Common myeloid progenitor, CD34-positive (primary cell): ENCODE measurements around the gene OBSCN.

Source experiments
- CTCF ChIA-PET: fragments of 350-600 bp; sonication (Branson Sonifier 250); formaldehyde crosslinking; loops from one replicate; lab custom pipeline; 2021; ENCODE audit warnings: antibody characterized with exemption; lab: Charles Lee
- POLR2A ChIA-PET: fragments of 350-600 bp; sonication (Branson Sonifier 250); formaldehyde crosslinking; loops from one replicate; lab custom pipeline; 2021; ENCODE audit warnings: antibody characterized with exemption; lab: Charles Lee
- DNase-seq, 3 donors: peaks; one replicate each; pipeline versions ENCODE4 v3.0.0 to v3.0.0-alpha.2; 2013
- H3K27ac ChIP-seq, 2 experiments: 1 replicate in 1 of 2; 2 replicates in 1 of 2; pipeline ENCODE4 v1.7.0; 2013; ENCODE audit warnings: inconsistent platforms in 2 of 2, low read length in 2 of 2, mild to moderate bottlenecking in 2 of 2, low read depth in 1 of 2, moderate library complexity in 1 of 2; ENCODE audit not compliant: severe bottlenecking in 2 of 2, insufficient read depth in 1 of 2, poor library complexity in 1 of 2
- H3K27me3 ChIP-seq, 5 experiments: replicated peaks in 2 of 5; 1 replicate in 3 of 5; 2 replicates in 2 of 5; pipeline versions ENCODE4 v1.6.1 to v1.7.0; 2013; ENCODE audit warnings: low read length in 4 of 5, mild to moderate bottlenecking in 2 of 5, moderate library complexity in 2 of 5, inconsistent platforms in 1 of 5; ENCODE audit not compliant: insufficient read depth in 5 of 5, control insufficient read depth in 4 of 5
- H3K36me3 ChIP-seq, 4 experiments: 1 replicate in 2 of 4; 2 replicates in 2 of 4; pipeline versions ENCODE4 v1.6.1 to v1.7.0; 2013; ENCODE audit warnings: low read length in 3 of 4, control low read depth in 1 of 4, mild to moderate bottlenecking in 1 of 4; ENCODE audit not compliant: control insufficient read depth in 4 of 4, insufficient read depth in 4 of 4
- H3K4me1 ChIP-seq, 4 experiments: 1 replicate in 3 of 4; 2 replicates in 1 of 4; pipeline versions ENCODE4 v1.6.1 to v1.7.1; 2013; ENCODE audit warnings: low read length in 3 of 4, mild to moderate bottlenecking in 3 of 4, control low read depth in 1 of 4, inconsistent platforms in 1 of 4, moderate library complexity in 1 of 4; ENCODE audit not compliant: control insufficient read depth in 4 of 4, insufficient read depth in 4 of 4; ENCODE audit errors: control extremely low read depth in 1 of 4
- H3K4me3 ChIP-seq, 7 experiments: 1 replicate in 4 of 7; 2 replicates in 3 of 7; pipeline versions ENCODE4 v1.5.1 to v1.7.0; 2013; ENCODE audit warnings: mild to moderate bottlenecking in 7 of 7, low read length in 6 of 7, moderate library complexity in 6 of 7, inconsistent platforms in 2 of 7, low read depth in 2 of 7, control low read depth in 1 of 7; ENCODE audit not compliant: insufficient read depth in 4 of 7, control insufficient read depth in 1 of 7; ENCODE audit errors: extremely low read depth in 1 of 7
- H3K9me3 ChIP-seq, 5 experiments: 1 replicate in 4 of 5; 2 replicates in 1 of 5; pipeline versions ENCODE4 v1.6.1 to v1.7.1; 2013; ENCODE audit warnings: low read length in 4 of 5, mild to moderate bottlenecking in 2 of 5, inconsistent platforms in 1 of 5, low read depth in 1 of 5, moderate library complexity in 1 of 5; ENCODE audit not compliant: control insufficient read depth in 4 of 5, insufficient read depth in 2 of 5; ENCODE audit errors: control extremely low read depth in 1 of 5
- WGBS: methylation state at CpG from one replicate; pipeline ENCODE4 v1.1.5; 2013; ENCODE audit not compliant: insufficient coverage; 5-methylcytosine and 5-hydroxymethylcytosine counted together

OBSCN gene

GRCh38 chr1:228316589-228317387 is 108.9 kb downstream of the OBSCN start:
- Histone ChIP-seq H3K9me3 (peaks cover 0 to 16% (median 12%) of the 10 kb centered on the region in 5 experiments), H3K27ac (no peak overlapping the region), H3K4me1 (no peaks in the 10 kb centered on the region), H3K27me3 (no peaks in the 10 kb centered on the region), H3K36me3 (peaks cover 6 to 68% (median 30%) of the 10 kb centered on the region in 4 experiments), H3K4me3 (no peak overlapping the region)
- ChIA-PET POLR2A (no interaction called here), CTCF (no interaction called here)
- WGBS, result 94% methylated on average over 46 of the region's 47 CpGs
- DNase-seq, result no peak

GRCh38 chr1:228317411-228317828 is 109.6 kb downstream of the OBSCN start:
- ChIA-PET POLR2A (no interaction called here), CTCF (no interaction called here)
- H3K4me3 ChIP-seq, result no peak overlapping the region
- peaks cover 9 to 69% (median 31%) of the 10 kb centered on the region in 4 experiments for H3K36me3 ChIP-seq
- peaks cover 0 to 10% (median 6%) of the 10 kb centered on the region in 5 experiments for H3K9me3 ChIP-seq
- DNase-seq, result no peak
- H3K27me3 ChIP-seq, result no peaks in the 10 kb centered on the region
- H3K4me1 ChIP-seq, result no peaks in the 10 kb centered on the region
- H3K27ac ChIP-seq, result no peak overlapping the region
- 95% methylated on average over 8 of the region's 14 CpGs for WGBS

DNA sequence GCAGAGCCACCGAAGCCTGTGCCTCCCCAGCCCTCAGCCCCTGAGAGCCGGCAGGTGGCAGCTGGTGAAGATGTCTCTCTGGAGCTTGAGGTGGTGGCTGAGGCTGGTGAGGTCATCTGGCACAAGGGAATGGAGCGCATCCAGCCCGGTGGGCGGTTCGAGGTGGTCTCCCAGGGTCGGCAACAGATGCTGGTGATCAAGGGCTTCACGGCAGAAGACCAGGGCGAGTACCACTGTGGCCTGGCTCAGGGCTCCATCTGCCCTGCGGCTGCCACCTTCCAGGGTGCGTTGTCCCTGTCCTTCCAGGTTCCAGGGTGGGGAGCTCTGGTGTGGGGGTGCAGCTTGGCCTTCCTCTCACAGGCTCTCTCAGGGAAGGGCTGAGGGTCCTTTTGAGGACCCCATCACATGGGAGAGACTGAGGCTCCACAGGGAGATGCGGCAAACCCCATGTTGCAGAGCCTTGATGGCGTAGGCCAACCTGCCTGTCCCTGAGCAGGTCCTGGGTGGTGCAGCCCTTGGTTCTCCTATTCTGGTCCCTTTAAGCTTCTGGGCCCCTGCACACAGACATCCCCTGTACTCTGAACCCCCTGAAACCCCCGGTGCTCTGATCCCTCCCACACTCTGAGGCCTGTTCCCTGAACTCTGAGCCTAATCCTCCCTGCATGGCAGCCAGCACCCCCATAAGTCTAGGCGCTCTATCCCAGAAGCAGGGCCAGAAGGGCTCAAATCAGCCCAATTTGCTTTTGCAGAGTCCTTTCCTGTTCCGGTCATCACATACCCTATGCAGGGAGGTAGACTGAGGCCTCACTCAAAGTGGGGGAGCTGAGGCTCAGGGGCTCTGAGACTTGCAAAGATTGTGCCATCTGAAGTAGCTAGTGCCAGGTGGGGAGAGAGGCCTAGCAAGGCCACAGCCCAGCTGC is 110.3 kb downstream of the OBSCN start:
- H3K4me1 ChIP-seq, result no peaks in the 10 kb centered on the region
- H3K4me3 ChIP-seq, result no peak overlapping the region
- H3K9me3 ChIP-seq, result peaks cover 0 to 6% (median 0%) of the 10 kb centered on the region in 5 experiments
- CTCF ChIA-PET, result no interaction called here
- no peak overlapping the region for H3K27ac ChIP-seq
- peaks cover 12 to 69% (median 30%) of the 10 kb centered on the region in 4 experiments for H3K36me3 ChIP-seq
- no peak for DNase-seq
- POLR2A ChIA-PET, result no interaction called here
- 98% methylated on average over 15 of the region's 16 CpGs for WGBS
- H3K27me3 ChIP-seq, result no peaks in the 10 kb centered on the region

- Histone ChIP-seq H3K27me3 (no peaks in the 10 kb centered on the region), H3K9me3 (peaks cover 0 to 7% (median 5%) of the 10 kb centered on the region in 5 experiments), H3K4me1 (no peaks in the 10 kb centered on the region), H3K36me3 (peaks cover 12 to 74% (median 33%) of the 10 kb centered on the region in 4 experiments), H3K4me3 (no peak overlapping the region), H3K27ac (no peak overlapping the region)
- ChIA-PET CTCF (no interaction called here), POLR2A (no interaction called here)
- DNase-seq, result no peak
- 93% methylated on average over 14 of the region's 15 CpGs for WGBS
Measured at GRCh38 chr1:228318823-228319241, 111.0 kb downstream of the OBSCN start.

DNA sequence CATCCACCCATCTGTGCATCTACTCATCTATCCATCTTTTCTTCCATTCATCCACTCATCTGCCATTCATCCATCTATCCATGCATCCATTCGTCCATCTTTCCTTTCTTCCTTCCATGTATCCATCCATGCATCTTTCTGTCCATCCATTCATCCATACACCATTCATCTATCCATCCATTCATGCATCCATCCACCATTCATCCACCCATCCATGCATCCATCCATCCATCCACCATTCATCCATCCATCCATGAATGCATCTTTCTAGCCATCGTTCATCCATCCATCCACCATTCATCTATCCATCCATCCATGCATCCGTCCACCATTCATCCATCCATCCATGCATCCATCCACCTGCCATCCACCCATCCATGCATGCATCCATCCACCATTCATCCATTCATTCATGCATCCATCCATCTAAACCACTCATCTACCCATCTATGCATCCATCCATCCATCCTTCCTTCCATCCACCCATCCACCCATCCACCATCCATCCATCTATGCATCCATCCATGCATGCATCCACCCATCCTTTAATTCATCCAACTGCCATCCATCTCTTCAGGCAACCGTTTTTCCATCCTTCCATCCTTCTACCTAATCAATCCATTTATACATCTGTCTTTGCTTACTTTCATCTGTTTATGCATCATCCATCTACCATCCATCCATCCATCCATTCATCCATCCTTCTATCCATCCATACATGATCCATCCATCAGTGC is 111.7 kb downstream of the OBSCN start:
- peaks cover 0 to 12% (median 5%) of the 10 kb centered on the region in 5 experiments for H3K9me3 ChIP-seq
- H3K4me3 ChIP-seq, result no peak overlapping the region
- no peak for DNase-seq
- peaks cover 12 to 81% (median 36%) of the 10 kb centered on the region in 4 experiments for H3K36me3 ChIP-seq
- no peak overlapping the region for H3K27ac ChIP-seq
- no peaks in the 10 kb centered on the region for H3K27me3 ChIP-seq
- ChIA-PET POLR2A (no interaction called here), CTCF (no interaction called here)
- 96% methylated on average over 4 of the region's 4 CpGs for WGBS
- H3K4me1 ChIP-seq, result no peaks in the 10 kb centered on the region

DNA sequence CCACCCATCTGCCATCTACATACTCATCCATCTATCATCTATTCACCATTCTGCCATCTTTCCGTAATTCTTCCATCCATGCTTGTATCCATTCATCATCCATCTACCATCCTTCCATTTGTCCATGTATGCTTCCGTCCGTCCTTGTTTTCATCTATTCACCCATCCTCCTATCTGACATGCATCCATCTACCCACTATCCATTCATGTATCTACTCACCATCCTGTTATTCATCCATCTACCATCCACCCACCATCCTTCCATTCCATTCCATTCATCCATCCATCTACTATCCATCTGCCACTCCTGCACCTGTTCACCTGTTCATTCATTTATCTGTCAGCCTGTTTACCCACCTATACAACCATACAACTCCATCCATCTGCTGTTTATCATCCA is 112.5 kb downstream of the OBSCN start:
- ChIA-PET POLR2A (no interaction called here), CTCF (no interaction called here)
- H3K4me3 ChIP-seq, result no peak overlapping the region
- H3K4me1 ChIP-seq, result no peaks in the 10 kb centered on the region
- H3K9me3 ChIP-seq, result peaks cover 0 to 17% (median 11%) of the 10 kb centered on the region in 5 experiments
- no peaks in the 10 kb centered on the region for H3K27me3 ChIP-seq
- 91% methylated on average over 3 of the region's 3 CpGs for WGBS
- H3K27ac ChIP-seq, result no peak overlapping the region
- peaks cover 12 to 89% (median 37%) of the 10 kb centered on the region in 4 experiments for H3K36me3 ChIP-seq
- no peak for DNase-seq
